Breast epithelium (tissue), 4 donors: Measurements from ENCODE around the gene HPCAL4. TPM values are rescaled to one million over a fixed set of nuclear protein-coding genes. Genes with fewer than 3 reads are reported as not detected.
A peak's percentile ranks its signal among the peaks of the same experiment; 100 is the strongest.

Experiments
- DNase-seq, 2 donors: peaks; one replicate each; pipeline ENCODE4 v3.0.0-alpha.2; 2019; ENCODE audit warnings: low spot score in 2 of 2
- H3K27ac ChIP-seq, 2 donors: fragments of 200-600 bp; sonication (generic) in 1 of 2; one replicate each; pipeline ENCODE4 v1.5.1; 2016 to 2019; ENCODE audit warnings: mild to moderate bottlenecking in 1 of 2
- H3K27me3 ChIP-seq, 2 donors: fragments of 200-600 bp; sonication (generic) in 1 of 2; one replicate each; pipeline versions ENCODE4 v1.5.1 to v1.6.0; 2017 to 2019; ENCODE audit warnings: control low read depth in 1 of 2, mild to moderate bottlenecking in 1 of 2
- H3K36me3 ChIP-seq: fragments of 200-600 bp; one replicate; pipeline ENCODE4 v1.5.1; 2019
- H3K4me1 ChIP-seq, 2 donors: fragments of 200-600 bp; sonication (generic); one replicate each; pipeline ENCODE4 v1.5.1; 2016 to 2019; ENCODE audit warnings: control low read depth in 1 of 2
- H3K4me3 ChIP-seq, 3 donors: fragments of 200-600 bp; sonication (generic); 1 replicate in 2 of 3; 2 replicates in 1 of 3; pipeline ENCODE4 v1.5.1; 2016 to 2019; ENCODE audit warnings: mild to moderate bottlenecking in 3 of 3, moderate library complexity in 2 of 3
- H3K9me3 ChIP-seq, 2 donors: fragments of 200-600 bp; sonication (generic) in 1 of 2; one replicate each; pipeline ENCODE4 v1.5.1; 2016 to 2019; ENCODE audit warnings: control low read depth in 1 of 2
- CTCF ChIP-seq, 3 donors: fragments of 450-650 bp; IDR thresholded peaks; one replicate each; pipeline ENCODE4 v1.5.1; 2016 to 2017; ENCODE audit warnings: antibody characterized with exemption in 3 of 3, mild to moderate bottlenecking in 3 of 3, moderate library complexity in 3 of 3
- POLR2A ChIP-seq: fragments of 450-650 bp; IDR thresholded peaks from one replicate; pipeline ENCODE4 v1.6.1; 2016; ENCODE audit warnings: antibody characterized with exemption, mild to moderate bottlenecking, moderate library complexity
- POLR2AphosphoS5 ChIP-seq, 3 donors: sonication (generic); formaldehyde crosslinking; IDR thresholded peaks; one replicate each; pipeline ENCODE4 v1.6.1; 2017; ENCODE audit warnings: antibody characterized with exemption in 3 of 3
- intact Hi-C: fragments of 100-400 bp; cut with DNase I; formaldehyde crosslinking; loops from one replicate; pipeline ENCODE4 v1.15.1; 2023; ENCODE audit warnings: low total_unique reads
- total RNA-seq, 3 donors: library from RNA; depleted of rRNA; stranded (reverse); fragments of >200 nt; gene quantifications; one replicate each; pipeline ENCODE4 v1.1.0, GENCODE V29; 2016

The HPCAL4 gene
- total RNA-seq, 3 donors from 2014 or later, result not detected

- intact Hi-C loops, result no loop called here
- no peak for DNase-seq
- no peak overlapping the region for H3K4me3 ChIP-seq
- TF ChIP-seq CTCF (IDR thresholded peaks at IDR 0.05) (no peak), POLR2A (no peak)
- no peaks in the 10 kb centered on the region for H3K36me3 ChIP-seq
- peaks cover 0 to 18% of the 10 kb centered on the region in 2 donors for H3K27me3 ChIP-seq
- H3K27ac ChIP-seq, result no peak overlapping the region
- no peaks in the 10 kb centered on the region for H3K9me3 ChIP-seq
- peaks cover 0 to 4% of the 10 kb centered on the region in 2 donors for H3K4me1 ChIP-seq
Observed at GRCh38 chr1:39696448-39696847, 5.2 kb upstream of the HPCAL4 start.

- no peak for TF ChIP-seq CTCF (IDR thresholded peaks at IDR 0.05)
- no peak for TF ChIP-seq POLR2AphosphoS5 (IDR thresholded peaks at IDR 0.05)
- TF ChIP-seq POLR2A, result no peak
- no peak for DNase-seq
- H3K4me1 ChIP-seq, result peaks cover 0 to 4% of the 10 kb centered on the region in 2 donors
- intact Hi-C loops, result no loop called here
- H3K27ac ChIP-seq, result no peak overlapping the region
- H3K27me3 ChIP-seq, result peaks cover 4 to 30% of the 10 kb centered on the region in 2 donors
- H3K4me3 ChIP-seq, result no peak overlapping the region
- no peaks in the 10 kb centered on the region for H3K36me3 ChIP-seq
- no peaks in the 10 kb centered on the region for H3K9me3 ChIP-seq
Observed at GRCh38 chr1:39695016-39695415, 3.8 kb upstream of the HPCAL4 start.

GRCh38 chr1:39694026-39694425 is 2.8 kb upstream of the HPCAL4 start:
- peaks cover 0 to 4% of the 10 kb centered on the region in 2 donors for H3K4me1 ChIP-seq
- DNase-seq, result no peak
- no peaks in the 10 kb centered on the region for H3K9me3 ChIP-seq

DNA sequence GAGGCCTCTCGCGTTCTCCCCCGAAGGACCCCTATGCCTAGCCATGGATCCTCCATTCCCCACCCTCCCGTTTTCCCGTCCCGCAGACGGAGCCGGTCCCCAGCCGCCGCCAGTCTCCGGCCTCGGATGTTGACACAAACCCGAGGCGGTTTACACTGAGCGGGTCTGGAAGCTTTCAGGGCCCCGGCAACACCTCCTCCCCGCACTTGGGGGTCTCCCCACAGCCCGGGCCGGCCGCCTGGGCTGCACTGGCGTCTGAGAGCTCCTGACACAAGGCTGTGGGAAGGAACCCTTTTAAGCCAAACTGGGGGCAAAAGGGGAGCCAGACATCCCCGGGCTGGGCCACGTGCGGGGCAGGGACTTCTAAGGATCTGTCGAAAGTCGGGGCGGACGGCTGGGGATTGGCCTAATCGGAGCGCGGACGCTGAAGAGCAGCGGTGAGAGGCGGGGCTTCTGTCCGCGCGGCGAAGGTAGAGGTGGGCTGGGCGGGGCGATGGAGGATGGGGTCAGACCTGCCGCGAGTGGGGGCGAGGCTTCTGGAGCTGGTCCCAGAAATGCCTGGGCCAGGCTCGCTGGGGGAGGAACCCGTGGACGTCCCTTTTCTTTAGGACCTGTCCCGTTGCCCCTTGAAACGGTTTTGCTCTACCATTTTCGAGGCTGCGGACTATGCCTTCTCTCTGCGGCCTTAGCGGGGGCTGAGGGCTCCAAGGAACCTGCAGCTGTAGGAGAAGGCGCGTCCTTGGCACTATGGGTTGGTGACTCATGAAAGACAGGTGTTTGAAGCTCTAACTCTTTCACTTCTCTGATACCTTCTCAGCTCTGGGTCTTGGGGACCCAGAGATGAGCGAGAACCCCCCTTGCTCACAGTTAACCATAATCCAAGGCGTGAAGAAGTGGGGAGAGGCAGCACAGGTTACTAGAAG is 1.2 kb upstream of the HPCAL4 start:
- intact Hi-C loops, result no loop called here
- no peak for DNase-seq
- no peaks in the 10 kb centered on the region for H3K36me3 ChIP-seq
- H3K27me3 ChIP-seq, result peaks cover 4 to 34% of the 10 kb centered on the region in 2 donors
- TF ChIP-seq CTCF (IDR thresholded peaks at IDR 0.05), result no peak
- no peak for TF ChIP-seq POLR2A
- TF ChIP-seq POLR2AphosphoS5 (IDR thresholded peaks at IDR 0.05), result no peak
- peaks cover 0 to 4% of the 10 kb centered on the region in 2 donors for H3K4me1 ChIP-seq
- H3K4me3 ChIP-seq, result peak overlapping the region in 2 of 3 donors; percentile 49 to 67
- H3K27ac ChIP-seq, result no peak overlapping the region
- no peaks in the 10 kb centered on the region for H3K9me3 ChIP-seq

More at GRCh38 chr1:39694026-39694425, 2.8 kb upstream of the HPCAL4 start:
- TF ChIP-seq POLR2A (no peak), POLR2AphosphoS5 (IDR thresholded peaks at IDR 0.05) (no peak), CTCF (IDR thresholded peaks at IDR 0.05) (no peak)
- Histone ChIP-seq H3K27ac (no peak overlapping the region), H3K36me3 (no peaks in the 10 kb centered on the region), H3K27me3 (peaks cover 4 to 34% of the 10 kb centered on the region in 2 donors), H3K4me3 (no peak overlapping the region)
- intact Hi-C loops, result no loop called here

GRCh38 chr1:39690794-39691382 is 345 bp downstream of the HPCAL4 start:
- Histone ChIP-seq H3K4me3 (peak overlapping the region; percentile 25 to 67 (median 49)), H3K27ac (no peak overlapping the region), H3K4me1 (peaks cover 0 to 4% of the 10 kb centered on the region in 2 donors), H3K36me3 (no peaks in the 10 kb centered on the region), H3K27me3 (peaks cover 4 to 34% of the 10 kb centered on the region in 2 donors), H3K9me3 (no peaks in the 10 kb centered on the region)
- no peak for DNase-seq
- TF ChIP-seq CTCF (IDR thresholded peaks at IDR 0.05), result no peak
- TF ChIP-seq POLR2AphosphoS5 (IDR thresholded peaks at IDR 0.05), result no peak
- TF ChIP-seq POLR2A, result no peak
- intact Hi-C loops, result no loop called here
